Cardiac fibroblast (primary cell): Measurements from ENCODE around the gene HOXA13.

Source experiments
- DNase-seq, 2 donors: peaks; one replicate each; pipeline versions ENCODE4 v3.0.0 to v3.0.0-alpha.2; 2010; ENCODE audit warnings: low read depth in 2 of 2
- H3K4me3 ChIP-seq, 2 donors: replicated peaks in 1 of 2; 1 replicate in 1 of 2; 2 replicates in 1 of 2; pipeline ENCODE4 v1.5.1; 2011; ENCODE audit warnings: low read depth in 2 of 2, low read length in 2 of 2, mild to moderate bottlenecking in 2 of 2, moderate library complexity in 1 of 2
- CTCF ChIP-seq: IDR thresholded peaks from one replicate; pipeline ENCODE4 v1.5.1; 2011; ENCODE audit warnings: low read depth, mild to moderate bottlenecking, low read length, inconsistent platforms

Gene HOXA13

GRCh38 chr7:27199849-27200760 is at the start of gene HOXA13:
TSS of gene HOXA13 (minus strand) at chr7:27200091. CDS start at chr7:27200077, 14 bp downstream.
- TF ChIP-seq CTCF = no peak
- H3K4me3 ChIP-seq = peak within 1 kb of the TSS; percentile 22 to 30
- DNase-seq = no peak

- TF ChIP-seq CTCF = no peak
- peak; percentile 47 to 84 for DNase-seq
- no peak overlapping the region for H3K4me3 ChIP-seq
These were observed 49.2 kb upstream of the HOXA13 start for GRCh38 chr7:27248911-27249723.

- no peak for TF ChIP-seq CTCF
- DNase-seq = no peak
- H3K4me3 ChIP-seq = no peak overlapping the region
These were observed 48.5 kb upstream of the HOXA13 start for GRCh38 chr7:27248427-27248806.

- H3K4me3 ChIP-seq = no peak overlapping the region
- DNase-seq = no peak
- TF ChIP-seq CTCF = no peak
These were observed 47.8 kb upstream of the HOXA13 start for GRCh38 chr7:27247452-27248426.

GRCh38 chr7:27247000-27247399 is 47.1 kb upstream of the HOXA13 start:
- DNase-seq = no peak
- H3K4me3 ChIP-seq = no peak overlapping the region
- TF ChIP-seq CTCF = no peak
